SK-N-SH (cell line): ENCODE measurements around the gene AGTRAP.

ENCODE experiments used
- CHD2 ChIP-seq: fragments of 150-350 bp; IDR thresholded peaks from 2 replicates; pipeline ENCODE4 v1.6.1; 2018; ENCODE audit warnings: low read length; ENCODE audit not compliant: partially characterized antibody
- EZH2phosphoT487 ChIP-seq: fragments of 200-600 bp; sonication (generic); IDR thresholded peaks from 2 replicates; pipeline ENCODE4 v1.6.1; 2017; ENCODE audit warnings: low read depth, mixed run types, mild to moderate bottlenecking, antibody characterized with exemption, moderate library complexity, borderline replicate concordance
- MXI1 ChIP-seq: IDR thresholded peaks from 2 replicates; pipeline ENCODE4 v1.6.1; 2012; ENCODE audit warnings: mild to moderate bottlenecking, low read depth, low read length, improper control_type of control experiment
- TCF12 ChIP-seq: IDR thresholded peaks from 2 replicates; pipeline ENCODE4 v1.4.0; 2012
- TF ChIP-seq, protein P1 (sequence below): fragments of 200-600 bp; sonication (generic); IDR thresholded peaks from 2 replicates; pipeline ENCODE4 v1.6.1; 2017; ENCODE audit warnings: antibody characterized with exemption, mild to moderate bottlenecking, moderate library complexity
- TF ChIP-seq, protein P2 (sequence below): IDR thresholded peaks from 2 replicates; pipeline ENCODE4 v1.6.1; 2012; ENCODE audit warnings: mild to moderate bottlenecking, low read depth, low read length, moderate library complexity
- TF ChIP-seq, protein P3 (sequence below): IDR thresholded peaks from 2 replicates; pipeline ENCODE4 v1.4.0; 2012; ENCODE audit warnings: low read depth, borderline replicate concordance

DNA sequence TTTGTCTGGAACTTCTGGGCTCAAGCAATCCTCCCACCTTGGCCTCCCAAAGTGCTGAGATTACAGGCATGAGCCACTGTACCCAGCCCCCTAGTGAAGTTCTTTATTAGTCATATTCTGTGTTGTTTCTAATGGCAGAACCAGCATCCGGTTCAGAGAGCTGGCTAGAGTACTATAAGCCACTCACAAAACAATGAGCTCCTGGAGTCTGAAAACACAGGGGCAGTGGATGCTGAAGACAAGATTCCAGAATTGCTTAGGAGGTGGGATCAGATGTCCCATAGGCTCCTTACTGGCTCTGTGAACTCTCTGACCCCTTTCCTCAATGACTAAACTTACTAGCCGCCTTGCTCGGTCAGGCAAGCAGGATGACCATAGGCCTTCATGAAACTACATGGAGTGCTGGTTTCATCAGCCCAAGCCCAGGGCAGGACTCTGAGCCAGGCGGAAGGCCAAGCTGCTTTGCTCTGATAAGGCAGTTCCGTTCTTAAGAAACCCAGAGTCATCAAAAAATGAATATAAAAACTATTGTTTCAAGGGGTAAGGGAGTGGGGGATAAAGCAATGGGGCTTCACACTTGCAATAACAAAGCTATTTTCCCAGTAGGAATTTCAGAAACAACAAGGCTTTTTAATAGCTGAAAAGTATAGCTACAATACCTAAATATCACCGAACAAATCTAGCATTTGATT lies 61.7 kb downstream of the AGTRAP start:
- TF ChIP-seq, protein P1, sequence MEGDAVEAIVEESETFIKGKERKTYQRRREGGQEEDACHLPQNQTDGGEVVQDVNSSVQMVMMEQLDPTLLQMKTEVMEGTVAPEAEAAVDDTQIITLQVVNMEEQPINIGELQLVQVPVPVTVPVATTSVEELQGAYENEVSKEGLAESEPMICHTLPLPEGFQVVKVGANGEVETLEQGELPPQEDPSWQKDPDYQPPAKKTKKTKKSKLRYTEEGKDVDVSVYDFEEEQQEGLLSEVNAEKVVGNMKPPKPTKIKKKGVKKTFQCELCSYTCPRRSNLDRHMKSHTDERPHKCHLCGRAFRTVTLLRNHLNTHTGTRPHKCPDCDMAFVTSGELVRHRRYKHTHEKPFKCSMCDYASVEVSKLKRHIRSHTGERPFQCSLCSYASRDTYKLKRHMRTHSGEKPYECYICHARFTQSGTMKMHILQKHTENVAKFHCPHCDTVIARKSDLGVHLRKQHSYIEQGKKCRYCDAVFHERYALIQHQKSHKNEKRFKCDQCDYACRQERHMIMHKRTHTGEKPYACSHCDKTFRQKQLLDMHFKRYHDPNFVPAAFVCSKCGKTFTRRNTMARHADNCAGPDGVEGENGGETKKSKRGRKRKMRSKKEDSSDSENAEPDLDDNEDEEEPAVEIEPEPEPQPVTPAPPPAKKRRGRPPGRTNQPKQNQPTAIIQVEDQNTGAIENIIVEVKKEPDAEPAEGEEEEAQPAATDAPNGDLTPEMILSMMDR: no peak
- TF ChIP-seq MXI1 (no peak), TCF12 (no peak), EZH2phosphoT487 (no peak), CHD2 (no peak)
- TF ChIP-seq, protein P2, sequence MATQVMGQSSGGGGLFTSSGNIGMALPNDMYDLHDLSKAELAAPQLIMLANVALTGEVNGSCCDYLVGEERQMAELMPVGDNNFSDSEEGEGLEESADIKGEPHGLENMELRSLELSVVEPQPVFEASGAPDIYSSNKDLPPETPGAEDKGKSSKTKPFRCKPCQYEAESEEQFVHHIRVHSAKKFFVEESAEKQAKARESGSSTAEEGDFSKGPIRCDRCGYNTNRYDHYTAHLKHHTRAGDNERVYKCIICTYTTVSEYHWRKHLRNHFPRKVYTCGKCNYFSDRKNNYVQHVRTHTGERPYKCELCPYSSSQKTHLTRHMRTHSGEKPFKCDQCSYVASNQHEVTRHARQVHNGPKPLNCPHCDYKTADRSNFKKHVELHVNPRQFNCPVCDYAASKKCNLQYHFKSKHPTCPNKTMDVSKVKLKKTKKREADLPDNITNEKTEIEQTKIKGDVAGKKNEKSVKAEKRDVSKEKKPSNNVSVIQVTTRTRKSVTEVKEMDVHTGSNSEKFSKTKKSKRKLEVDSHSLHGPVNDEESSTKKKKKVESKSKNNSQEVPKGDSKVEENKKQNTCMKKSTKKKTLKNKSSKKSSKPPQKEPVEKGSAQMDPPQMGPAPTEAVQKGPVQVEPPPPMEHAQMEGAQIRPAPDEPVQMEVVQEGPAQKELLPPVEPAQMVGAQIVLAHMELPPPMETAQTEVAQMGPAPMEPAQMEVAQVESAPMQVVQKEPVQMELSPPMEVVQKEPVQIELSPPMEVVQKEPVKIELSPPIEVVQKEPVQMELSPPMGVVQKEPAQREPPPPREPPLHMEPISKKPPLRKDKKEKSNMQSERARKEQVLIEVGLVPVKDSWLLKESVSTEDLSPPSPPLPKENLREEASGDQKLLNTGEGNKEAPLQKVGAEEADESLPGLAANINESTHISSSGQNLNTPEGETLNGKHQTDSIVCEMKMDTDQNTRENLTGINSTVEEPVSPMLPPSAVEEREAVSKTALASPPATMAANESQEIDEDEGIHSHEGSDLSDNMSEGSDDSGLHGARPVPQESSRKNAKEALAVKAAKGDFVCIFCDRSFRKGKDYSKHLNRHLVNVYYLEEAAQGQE: no peak
- TF ChIP-seq, protein P3, sequence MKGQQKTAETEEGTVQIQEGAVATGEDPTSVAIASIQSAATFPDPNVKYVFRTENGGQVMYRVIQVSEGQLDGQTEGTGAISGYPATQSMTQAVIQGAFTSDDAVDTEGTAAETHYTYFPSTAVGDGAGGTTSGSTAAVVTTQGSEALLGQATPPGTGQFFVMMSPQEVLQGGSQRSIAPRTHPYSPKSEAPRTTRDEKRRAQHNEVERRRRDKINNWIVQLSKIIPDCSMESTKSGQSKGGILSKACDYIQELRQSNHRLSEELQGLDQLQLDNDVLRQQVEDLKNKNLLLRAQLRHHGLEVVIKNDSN: no peak
